Measurements from ENCODE around the gene HSPA9. TPM values are rescaled to one million over a fixed set of nuclear protein-coding genes. Genes with fewer than 3 reads are reported as not detected.

The HSPA9 gene
- total and polyA plus RNA-seq, 2 of the 8 experiments (the other 6 are each of a cell fraction or from before 2014, with no cell fraction given) = 191 to 395 TPM

DNA sequence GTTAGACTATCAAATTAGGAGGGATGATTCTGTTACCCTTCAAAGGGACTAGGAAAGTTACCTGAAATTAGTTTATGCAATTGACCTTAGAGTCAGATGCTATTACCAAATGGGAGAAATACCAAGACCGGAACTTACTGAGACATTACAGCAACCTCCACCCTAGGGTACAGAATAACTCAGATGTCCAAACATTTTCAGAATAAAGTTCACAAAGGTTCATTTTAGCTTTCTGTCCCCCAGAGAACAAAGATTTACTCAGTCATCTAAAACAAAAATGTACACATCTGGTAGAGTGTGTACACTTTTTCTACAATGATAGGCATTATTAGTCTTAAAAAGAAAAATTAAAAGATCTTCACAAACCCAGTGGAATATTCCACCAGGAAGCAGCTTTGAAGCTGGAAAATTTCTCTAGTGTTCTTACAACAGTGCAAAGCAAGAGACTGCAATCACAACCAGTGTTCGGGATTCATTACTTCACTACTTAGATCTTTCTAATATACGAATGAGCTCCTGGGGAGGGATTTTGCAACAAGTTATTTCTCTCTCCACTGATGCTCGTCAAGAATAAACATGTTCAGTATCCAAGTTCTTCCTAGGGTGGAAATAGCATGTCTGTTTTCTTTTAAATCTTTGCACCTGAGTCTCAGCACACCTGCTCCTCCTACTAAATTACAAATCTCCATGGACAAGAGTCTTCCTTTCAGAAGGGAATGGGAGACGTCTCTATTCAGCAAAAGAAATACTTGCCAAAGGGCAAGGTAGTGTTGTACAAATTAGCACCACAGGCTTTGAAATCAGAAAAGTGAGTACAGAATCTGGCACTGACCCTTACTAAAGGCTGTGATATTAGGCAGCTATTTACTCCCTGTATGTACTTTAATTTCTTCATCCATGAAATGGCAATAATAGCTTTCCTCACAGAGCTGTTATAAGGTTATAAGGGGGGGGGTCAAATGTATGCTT lies 40.9 kb downstream of the HSPA9 start:
- DNase-seq (ENCODE audit: low read depth in 1 of 2, low spot score in 2 of 2) = no peak
- Histone ChIP-seq H3K9me3 (ENCODE audit: insufficient read depth in 2 of 2, low read depth in 1 of 2, low read length in 1 of 2) (no peaks in the 10 kb centered on the region), H3K23ac (ENCODE audit: insufficient read length) (no peak overlapping the region), H2BK12ac (ENCODE audit: low read depth, low read length) (no peak overlapping the region), H3K4me3 (ENCODE audit: extremely low read depth in 1 of 4, insufficient read depth in 2 of 4, low read depth in 3 of 4, low read length in 4 of 4) (no peak overlapping the region), H2BK5ac (ENCODE audit: low read depth, low read length) (no peak overlapping the region), H2AFZ (ENCODE audit: low read length) (no peak overlapping the region), H2AK5ac (ENCODE audit: low read depth, low read length) (no peak overlapping the region), H4K20me1 (replicated peaks in 1 of 2; ENCODE audit: control insufficient read depth in 1 of 2, insufficient read depth in 2 of 2, low read length in 2 of 2) (peaks cover 19 to 21% of the 10 kb centered on the region in 2 experiments), H3K14ac (ENCODE audit: insufficient read length) (no peak overlapping the region), H3K27me3 (replicated peaks in 1 of 4; ENCODE audit: control insufficient read depth in 3 of 4, extremely low read depth in 1 of 4, insufficient read depth in 3 of 4, low read length in 3 of 4) (no peaks in the 10 kb centered on the region), H3K79me1 (ENCODE audit: low read depth, low read length) (peaks cover 4% of the 10 kb centered on the region; the same call in 1 of the 2 replicates), H3K79me2 (ENCODE audit: control insufficient read depth in 1 of 2, insufficient read depth in 2 of 2, low read length in 2 of 2) (peaks cover 54 to 94% of the 10 kb centered on the region in 2 experiments), H2BK20ac (ENCODE audit: low read length) (no peak overlapping the region), H3K4me2 (ENCODE audit: insufficient read depth in 1 of 2, low read depth in 2 of 2, low read length in 2 of 2) (no peak overlapping the region), H3K9ac (replicated peaks in 1 of 4; ENCODE audit: extremely low read depth in 1 of 4, low read depth in 3 of 4, low read length in 3 of 4) (no peak overlapping the region), H3K4ac (replicated peaks; ENCODE audit: insufficient read length, low read depth, low read length) (no peak overlapping the region), H4K5ac (ENCODE audit: insufficient read length, low read depth, low read length) (no peak overlapping the region), H3K36me3 (ENCODE audit: control insufficient read depth in 2 of 4, insufficient read depth in 4 of 4, low read length in 3 of 4) (peaks cover 0 to 33% (median 6%) of the 10 kb centered on the region in 4 experiments; a peak in 6 of 8 replicates), H3K18ac (ENCODE audit: extremely low read depth, low read length) (no peak overlapping the region), H3K23me2 (ENCODE audit: low read depth, low read length) (no peaks in the 10 kb centered on the region), H4K91ac (replicated peaks; ENCODE audit: insufficient read length, low read length) (no peak overlapping the region), H3K56ac (replicated peaks; ENCODE audit: insufficient read length, low read depth, low read length) (no peak overlapping the region), H4K8ac (ENCODE audit: extremely low read depth, insufficient read depth, low read length) (no peak overlapping the region), H2BK120ac (replicated peaks; ENCODE audit: low read depth, low read length) (no peak overlapping the region), H3K27ac (ENCODE audit: low read depth, low read length) (no peak overlapping the region), H3K4me1 (replicated peaks in 1 of 4; ENCODE audit: control insufficient read depth in 3 of 4, insufficient read depth in 4 of 4, low read length in 3 of 4) (peaks cover 0 to 8% (median 1%) of the 10 kb centered on the region in 4 experiments; a peak in 3 of 7 replicates), H2BK15ac (ENCODE audit: low read length) (no peak overlapping the region)
- WGBS, 2 experiments (ENCODE audit: extremely low coverage in 1 of 2, insufficient coverage in 1 of 2, insufficient read length in 1 of 2, insufficient replicate concordance in 2 of 2, low coverage in 1 of 2, low lambda C conversion rate in 2 of 2, missing lambda C conversion rate in 1 of 2) = 95% methylated on average over 5 of the region's 5 CpGs; no CpG with 5 or more reads in 1 of the 2 experiments
- no peak for TF ChIP-seq RFX5 (IDR thresholded peaks at IDR 0.05; ENCODE audit: borderline replicate concordance, low read depth, low read length)
- TF ChIP-seq GABPA (IDR thresholded peaks at IDR 0.05; ENCODE audit: borderline replicate concordance, insufficient read depth, low read length) = no peak
- TF ChIP-seq GTF2F1 (IDR thresholded peaks at IDR 0.05; ENCODE audit: borderline replicate concordance, low read depth, low read length) = no peak
- TF ChIP-seq, protein P1, sequence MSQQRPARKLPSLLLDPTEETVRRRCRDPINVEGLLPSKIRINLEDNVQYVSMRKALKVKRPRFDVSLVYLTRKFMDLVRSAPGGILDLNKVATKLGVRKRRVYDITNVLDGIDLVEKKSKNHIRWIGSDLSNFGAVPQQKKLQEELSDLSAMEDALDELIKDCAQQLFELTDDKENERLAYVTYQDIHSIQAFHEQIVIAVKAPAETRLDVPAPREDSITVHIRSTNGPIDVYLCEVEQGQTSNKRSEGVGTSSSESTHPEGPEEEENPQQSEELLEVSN (IDR thresholded peaks at IDR 0.05) = no peak
- TF ChIP-seq HDAC2 (IDR thresholded peaks at IDR 0.05; ENCODE audit: borderline replicate concordance in 1 of 2, low read depth in 2 of 2, low read length in 2 of 2) = no peak
- TF ChIP-seq, protein P2, sequence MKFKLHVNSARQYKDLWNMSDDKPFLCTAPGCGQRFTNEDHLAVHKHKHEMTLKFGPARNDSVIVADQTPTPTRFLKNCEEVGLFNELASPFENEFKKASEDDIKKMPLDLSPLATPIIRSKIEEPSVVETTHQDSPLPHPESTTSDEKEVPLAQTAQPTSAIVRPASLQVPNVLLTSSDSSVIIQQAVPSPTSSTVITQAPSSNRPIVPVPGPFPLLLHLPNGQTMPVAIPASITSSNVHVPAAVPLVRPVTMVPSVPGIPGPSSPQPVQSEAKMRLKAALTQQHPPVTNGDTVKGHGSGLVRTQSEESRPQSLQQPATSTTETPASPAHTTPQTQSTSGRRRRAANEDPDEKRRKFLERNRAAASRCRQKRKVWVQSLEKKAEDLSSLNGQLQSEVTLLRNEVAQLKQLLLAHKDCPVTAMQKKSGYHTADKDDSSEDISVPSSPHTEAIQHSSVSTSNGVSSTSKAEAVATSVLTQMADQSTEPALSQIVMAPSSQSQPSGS (IDR thresholded peaks at IDR 0.05; ENCODE audit: low read length) = no peak
- ChIA-PET POLR2A (ENCODE audit: partially characterized antibody) (interaction anchor here (0.6 to 7.5 kb wide), 13 partner anchors 7 to 196 kb away, joined by 3 to 106 read pairs (median 5); partner anchors contain the start of genes EGR1, ETF1, FAM53C and HSPA9), CTCF (ENCODE audit: partially characterized antibody) (interaction anchor here (1.1 to 1.6 kb wide), 4 partner anchors 14 to 85 kb away, joined by 3 to 8 read pairs (median 5); partner anchors contain the start of gene EGR1)
- FAIRE-seq = no peak
